ENCODE measurements around the gene ADCY6. TPM values are rescaled to one million over a fixed set of nuclear protein-coding genes. Genes with fewer than 3 reads are reported as not detected.

Gene ADCY6
- total and polyA plus RNA-seq, 2 of the 4 experiments (the other 2 are of a cell fraction), result 18.5 to 34.4 TPM

- 20% methylated on average over 1 of the region's 2 CpGs; no CpG with 5 or more reads in 1 of the 2 experiments for WGBS, 2 experiments (ENCODE audit: extremely low coverage in 2 of 2, insufficient read length in 1 of 2)
- H3K4me1 ChIP-seq (ENCODE audit: control insufficient read depth, insufficient read depth, low read length), result peaks cover 2% of the 10 kb centered on the region; the same call in 1 of the 2 replicates
- no peaks in the 10 kb centered on the region for H3K9me3 ChIP-seq (ENCODE audit: control insufficient read depth, insufficient read depth, low read length)
- no peak overlapping the region for H3K4me3 ChIP-seq (ENCODE audit: insufficient read depth, low read depth, low read length)
- no peak overlapping the region for H3K56ac ChIP-seq (ENCODE audit: extremely low read depth, insufficient read depth, low read length)
- intact Hi-C loops (cut with micrococcal nuclease) (no loop called here), in situ Hi-C loops (cut with MboI; ENCODE audit: low sequenced_read_pairs) (no loop called here), dilution Hi-C loops (cut with HindIII; ENCODE audit: low sequenced_read_pairs, unreplicated experiment) (no loop called here)
- ChIA-PET CTCF (no interaction called here), POLR2A (ENCODE audit: unreplicated experiment) (no interaction called here)
- H3K18ac ChIP-seq (ENCODE audit: low read depth, low read length), result no peak overlapping the region
- no peak overlapping the region for H2BK120ac ChIP-seq (ENCODE audit: low read depth, low read length)
- no peak overlapping the region for H4K5ac ChIP-seq (ENCODE audit: low read depth, low read length)
- no peak overlapping the region for H2BK15ac ChIP-seq (ENCODE audit: low read depth, low read length)
- H3K79me1 ChIP-seq (ENCODE audit: low read depth in 1 of 2, low read length in 2 of 2), result peaks cover 14 to 19% of the 10 kb centered on the region in 2 experiments
- no peak overlapping the region for H3K9ac ChIP-seq (ENCODE audit: low read depth, low read length)
- H3K36me3 ChIP-seq (ENCODE audit: control insufficient read depth, insufficient read depth, low read length), result peaks cover 71% of the 10 kb centered on the region
- peaks cover 6% of the 10 kb centered on the region; the same call in 1 of the 2 replicates for H3K9me1 ChIP-seq (ENCODE audit: insufficient read depth, low read length)
- no peak overlapping the region for H2AK5ac ChIP-seq (ENCODE audit: low read depth, low read length)
- H4K91ac ChIP-seq (ENCODE audit: insufficient read depth, low read depth, low read length), result no peak overlapping the region
- H4K8ac ChIP-seq (ENCODE audit: low read depth in 2 of 2, low read length in 2 of 2), result no peak overlapping the region
- no peak overlapping the region for H3K23ac ChIP-seq (ENCODE audit: low read depth, low read length)
- H2BK20ac ChIP-seq (ENCODE audit: low read depth, low read length), result no peak overlapping the region
- H4K20me1 ChIP-seq (ENCODE audit: insufficient read depth, low read length), result peaks cover 6% of the 10 kb centered on the region; the same call in 1 of the 2 replicates
- H3K27ac ChIP-seq (ENCODE audit: insufficient read depth, low read length), result no peak overlapping the region
- no peak overlapping the region for H2AFZ ChIP-seq (replicated peaks; ENCODE audit: low read length, poor library complexity)
- no peak overlapping the region for H3K4me2 ChIP-seq (ENCODE audit: low read depth, low read length)
- BruUV-seq (replicated peaks), result no TSS peak
- H3K4ac ChIP-seq (ENCODE audit: low read depth, low read length), result no peak overlapping the region
- ATAC-seq (ENCODE audit: low read depth) (no peak), DNase-seq (no peak)
- no peak overlapping the region for H2BK5ac ChIP-seq (ENCODE audit: low read depth, low read length, poor library complexity, severe bottlenecking)
- H3K14ac ChIP-seq (replicated peaks; ENCODE audit: low read depth, low read length), result no peak overlapping the region
- no peak for TF ChIP-seq RCOR1 (IDR thresholded peaks at IDR 0.05; ENCODE audit: insufficient replicate concordance, low read length)
- TF ChIP-seq MXI1 (IDR thresholded peaks at IDR 0.05; ENCODE audit: borderline replicate concordance, low read depth, low read length), result no peak
- TF ChIP-seq POLR2A (IDR thresholded peaks at IDR 0.05; ENCODE audit: low read depth, low read length), result no peak
- TF ChIP-seq ELK1 (IDR thresholded peaks at IDR 0.05; ENCODE audit: borderline replicate concordance, low read depth, low read length), result no peak
- TF ChIP-seq SMC3 (IDR thresholded peaks at IDR 0.05; ENCODE audit: low read depth, low read length), result no peak
- no peaks in the 10 kb centered on the region for H3K27me3 ChIP-seq (ENCODE audit: control insufficient read depth, insufficient read depth, low read length)
- no peak overlapping the region for H2AK9ac ChIP-seq (replicated peaks; ENCODE audit: low read depth, low read length, poor library complexity)
Observed at GRCh38 chr12:48774516-48774915, 14.4 kb downstream of the ADCY6 start.

All from IMR-90 (cell line).